Inflammatory macrophage treated with lipopolysaccharide for 4 hours (primary cell): ENCODE measurements around the gene SF3B4.

Experiments
- DNase-seq: peaks from one replicate; pipeline ENCODE4 v3.0.0-alpha.2; 2020

SF3B4 gene

GRCh38 chr1:149932474-149932873 is 4.9 kb upstream of the SF3B4 start:
- DNase-seq: no peak

GRCh38 chr1:149931212-149931790 is 3.7 kb upstream of the SF3B4 start:
- peak; percentile 82 for DNase-seq

- DNase-seq: peak; percentile 34
These were observed 2.3 kb upstream of the SF3B4 start for GRCh38 chr1:149929856-149930255.

- no peak for DNase-seq
These were observed 760 bp upstream of the SF3B4 start for GRCh38 chr1:149928401-149928724.

GRCh38 chr1:149927056-149927562 is 494 bp downstream of the SF3B4 start:
- DNase-seq: no peak

- DNase-seq: no peak
These were observed 1.3 kb downstream of the SF3B4 start for GRCh38 chr1:149926296-149926695.

GRCh38 chr1:149925751-149926150 is 1.9 kb downstream of the SF3B4 start:
- DNase-seq: no peak

- DNase-seq: no peak
These were observed 2.3 kb downstream of the SF3B4 start for GRCh38 chr1:149925345-149925744.

GRCh38 chr1:149923626-149924025 is 4.0 kb downstream of the SF3B4 start:
- no peak for DNase-seq

- no peak for DNase-seq
These were observed 9.9 kb downstream of the SF3B4 start, which contains the start of gene SV2A for GRCh38 chr1:149917571-149918144. SV2A (minus strand) TSS chr1:149917844; CDS start chr1:149913840, 4,004 bp downstream.

GRCh38 chr1:149916898-149917252 is 10.7 kb downstream of the SF3B4 start:
- no peak for DNase-seq

GRCh38 chr1:149916193-149916897 is 11.3 kb downstream of the SF3B4 start:
- DNase-seq: no peak

GRCh38 chr1:149915429-149916192 is 12.0 kb downstream of the SF3B4 start:
- no peak for DNase-seq

- DNase-seq: no peak
These were observed 13.1 kb downstream of the SF3B4 start for GRCh38 chr1:149914545-149914944.

GRCh38 chr1:149906570-149907075 is 21.0 kb downstream of the SF3B4 start:
- no peak for DNase-seq

- no peak for DNase-seq
These were observed 23.6 kb downstream of the SF3B4 start for GRCh38 chr1:149903836-149904491.

- DNase-seq: peak; percentile 84
These were observed 27.9 kb downstream of the SF3B4 start, which contains the start of gene BOLA1 for GRCh38 chr1:149899460-149900284. BOLA1 (plus strand) TSS chr1:149899568; CDS start chr1:149900060, 492 bp downstream.

- DNase-seq: peak; percentile 18
These were observed 31.0 kb downstream of the SF3B4 start for GRCh38 chr1:149896575-149896974.

- DNase-seq: peak; percentile 4
These were observed 38.7 kb downstream of the SF3B4 start for GRCh38 chr1:149888999-149889289.

- DNase-seq: peak; percentile 88
These were observed 39.2 kb downstream of the SF3B4 start for GRCh38 chr1:149888247-149888998.
